Endothelial cell of umbilical vein (primary cell): ENCODE measurements around the gene SPRED3. TPM values are rescaled to one million over a fixed set of nuclear protein-coding genes. Genes with fewer than 3 reads are reported as not detected.

Experiments used
- BruUV-seq: library from RNA; stranded (reverse); fragments of 400-500 nt; replicated peaks from 2 replicates; lab custom pipeline; 2021; lab: Mats Ljungman, UMichigan
- CTCF ChIA-PET: fragments of 300-600, 350-600 bp; sonication (Branson Sonifier 250); formaldehyde crosslinking; loops from one replicate; lab custom pipeline; 2021; ENCODE audit warnings: antibody characterized with exemption, inconsistent platforms; lab: Charles Lee
- POLR2A ChIA-PET: fragments of 300-600, 350-600 bp; sonication (Branson Sonifier 250); formaldehyde crosslinking; loops from one replicate; lab custom pipeline; 2021; ENCODE audit warnings: antibody characterized with exemption, inconsistent platforms; lab: Charles Lee
- DNase-seq: peaks from one replicate; pipeline ENCODE4 v3.0.0-alpha.2; 2011; ENCODE audit warnings: low read depth, low spot score
- FAIRE-seq: peaks from 2 replicates; lab custom pipeline; 2011; peaks lifted over from hg19 to GRCh38; lab: Jason Lieb, UNC
- H2AFZ ChIP-seq: 2 replicates; pipeline ENCODE4 v1.6.0; 2012; ENCODE audit warnings: low read depth, low read length, control low read depth, inconsistent platforms
- H3K27ac ChIP-seq: 2 replicates; pipeline ENCODE4 v1.5.1; 2011; ENCODE audit warnings: low read depth, mild to moderate bottlenecking, control low read depth, low read length, moderate library complexity; ENCODE audit not compliant: insufficient read depth
- H3K27me3 ChIP-seq, 2 experiments: 2 replicates each; pipeline versions ENCODE4 v1.6.0 to v1.6.1; 2011; ENCODE audit warnings: low read length in 2 of 2, mixed read lengths in 1 of 2; ENCODE audit not compliant: control insufficient read depth in 2 of 2, insufficient read depth in 2 of 2
- H3K36me3 ChIP-seq, 2 experiments: 2 replicates in 1 of 2; 3 replicates in 1 of 2; pipeline ENCODE4 v1.5.1; 2011; ENCODE audit warnings: low read length in 2 of 2, mild to moderate bottlenecking in 1 of 2, moderate library complexity in 1 of 2; ENCODE audit not compliant: control insufficient read depth in 2 of 2, insufficient read depth in 2 of 2; ENCODE audit errors: extremely low read depth in 1 of 2
- H3K4me1 ChIP-seq: 3 replicates; pipeline ENCODE4 v1.5.1; 2011; ENCODE audit warnings: mild to moderate bottlenecking, low read length; ENCODE audit not compliant: control insufficient read depth, insufficient read depth; ENCODE audit errors: extremely low read depth
- H3K4me2 ChIP-seq: 2 replicates; pipeline ENCODE4 v1.6.1; 2011; ENCODE audit warnings: low read length, control low read depth, mixed read lengths; ENCODE audit not compliant: insufficient read depth
- H3K4me3 ChIP-seq, 3 experiments: fragments of 200-600 bp in 1 of 3; sonication (generic), shearing (Covaris generic) in 1 of 3; replicated peaks in 1 of 3; 2 replicates each; pipeline ENCODE4 v1.5.1; 2011 to 2016; ENCODE audit warnings: control low read depth in 3 of 3, low read length in 3 of 3, mild to moderate bottlenecking in 2 of 3, inconsistent platforms in 1 of 3, low read depth in 1 of 3, moderate library complexity in 1 of 3; ENCODE audit not compliant: insufficient read depth in 1 of 3
- H3K79me2 ChIP-seq: 2 replicates; pipeline ENCODE4 v1.6.0; 2012; ENCODE audit warnings: low read length, inconsistent platforms; ENCODE audit not compliant: control insufficient read depth, insufficient read depth
- H3K9ac ChIP-seq: replicated peaks from 2 replicates; pipeline ENCODE3; 2011; ENCODE audit warnings: low read length, control low read depth; ENCODE audit not compliant: insufficient read depth; ENCODE audit errors: extremely low read depth
- H3K9me1 ChIP-seq: replicated peaks from 3 replicates; pipeline ENCODE4 v1.6.0; 2011; ENCODE audit warnings: mild to moderate bottlenecking, low read length; ENCODE audit not compliant: control insufficient read depth, insufficient read depth; ENCODE audit errors: extremely low read depth
- H3K9me3 ChIP-seq: replicated peaks from 2 replicates; pipeline ENCODE4 v1.5.1; 2012; ENCODE audit warnings: low read length, inconsistent platforms; ENCODE audit not compliant: control insufficient read depth, insufficient read depth
- H4K20me1 ChIP-seq: replicated peaks from 2 replicates; pipeline ENCODE3; 2011; ENCODE audit warnings: mild to moderate bottlenecking, low read length; ENCODE audit not compliant: control insufficient read depth, insufficient read depth; ENCODE audit errors: extremely low read depth
- EZH2 ChIP-seq: IDR thresholded peaks from 2 replicates; pipeline ENCODE4 v1.6.1; 2012; ENCODE audit warnings: borderline replicate concordance, low read depth, mild to moderate bottlenecking, moderate library complexity, low read length, inconsistent platforms; ENCODE audit not compliant: severe bottlenecking
- FOS ChIP-seq: IDR thresholded peaks from 2 replicates; pipeline ENCODE4 v1.6.1; 2011; ENCODE audit warnings: mild to moderate bottlenecking, low read length, moderate library complexity, borderline replicate concordance; ENCODE audit not compliant: insufficient read depth
- GATA2 ChIP-seq: IDR thresholded peaks from 2 replicates; pipeline ENCODE4 v1.7.0; 2011; ENCODE audit warnings: low read depth, mild to moderate bottlenecking, moderate library complexity, mixed read lengths, low read length; ENCODE audit not compliant: insufficient read length, insufficient read depth
- JUN ChIP-seq: IDR thresholded peaks from 2 replicates; pipeline ENCODE4 v1.6.1; 2011; ENCODE audit warnings: borderline replicate concordance, low read depth; ENCODE audit not compliant: insufficient read length, insufficient read depth
- MYC ChIP-seq: IDR thresholded peaks from one replicate; pipeline ENCODE4 v1.6.1; 2011; ENCODE audit warnings: mild to moderate bottlenecking, low read depth, low read length
- POLR2A ChIP-seq: IDR thresholded peaks from 2 replicates; pipeline ENCODE4 v1.6.1; 2012; ENCODE audit warnings: low read depth, mild to moderate bottlenecking, control low read depth, low read length
- POLR2AphosphoS5 ChIP-seq: IDR thresholded peaks from 2 replicates; pipeline ENCODE4 v1.6.1; 2012; ENCODE audit warnings: low read depth, mild to moderate bottlenecking, control low read depth, low read length, moderate library complexity; ENCODE audit not compliant: insufficient read depth
- dilution Hi-C: fragments of 300-500 bp; cut with MboI; formaldehyde crosslinking; loops from one replicate; pipeline ENCODE4 v1.15.0; 2019; ENCODE audit warnings: low sequenced_read_pairs; ENCODE audit not compliant: extremely low pct_ligation_motif_present
- intact Hi-C: fragments of 100-400 bp; cut with micrococcal nuclease; formaldehyde crosslinking; loops from one replicate; pipeline ENCODE4 v1.10.0; 2022
- polyA plus RNA-seq, 4 experiments: library from polyadenylated mRNA; depleted of rRNA in 3 of 4; stranded (reverse) in 3 of 4; unstranded in 1 of 4; fragments of >200 nt; gene quantifications; 2 replicates each; pipeline versions ENCODE4 v1.2.1 to v1.2.3, GENCODE V29; 2011 to 2012; ENCODE audit warnings: missing spikeins in 1 of 4
- total RNA-seq: library from RNA; stranded (reverse); gene quantifications from 2 replicates; pipeline ENCODE4 v1.2.3, GENCODE V29; 2021
- TF ChIP-seq, protein P1 (sequence below), 2 donors: IDR thresholded peaks; 1 replicate in 1 of 2; 2 replicates in 1 of 2; pipeline ENCODE4 v1.5.1; 2011; ENCODE audit warnings: low read length in 2 of 2, mild to moderate bottlenecking in 2 of 2, moderate library complexity in 2 of 2, control low read depth in 1 of 2, inconsistent platforms in 1 of 2, low read depth in 1 of 2; ENCODE audit not compliant: insufficient read depth in 1 of 2; ENCODE audit errors: extremely low read depth in 1 of 2
- TF ChIP-seq, protein P2 (sequence below): IDR thresholded peaks from 2 replicates; pipeline ENCODE4 v1.6.1; 2011; ENCODE audit not compliant: insufficient read depth, insufficient read length

Gene SPRED3
- total and polyA plus RNA-seq, 2 donors (not counting 3 experiments of a cell fraction or from before 2014, with no cell fraction given): 5.7 to 15.7 TPM

- H3K27me3 ChIP-seq: no peaks in the 10 kb centered on the region
- no peaks in the 10 kb centered on the region for H3K9me3 ChIP-seq
- H3K27ac ChIP-seq: no peak overlapping the region
- H2AFZ ChIP-seq: peak overlapping the region; percentile 52
- H3K9ac ChIP-seq: no peak overlapping the region
- dilution Hi-C loops (no loop called here), intact Hi-C loops (no loop called here)
- H3K4me3 ChIP-seq: no peak overlapping the region
- no peaks in the 10 kb centered on the region for H3K79me2 ChIP-seq
- H3K9me1 ChIP-seq: no peaks in the 10 kb centered on the region
- no peak overlapping the region for H3K4me2 ChIP-seq
- no peak for TF ChIP-seq POLR2AphosphoS5
- no peak for TF ChIP-seq GATA2
- TF ChIP-seq EZH2: no peak
- no peak for TF ChIP-seq POLR2A
- TF ChIP-seq, protein P1, sequence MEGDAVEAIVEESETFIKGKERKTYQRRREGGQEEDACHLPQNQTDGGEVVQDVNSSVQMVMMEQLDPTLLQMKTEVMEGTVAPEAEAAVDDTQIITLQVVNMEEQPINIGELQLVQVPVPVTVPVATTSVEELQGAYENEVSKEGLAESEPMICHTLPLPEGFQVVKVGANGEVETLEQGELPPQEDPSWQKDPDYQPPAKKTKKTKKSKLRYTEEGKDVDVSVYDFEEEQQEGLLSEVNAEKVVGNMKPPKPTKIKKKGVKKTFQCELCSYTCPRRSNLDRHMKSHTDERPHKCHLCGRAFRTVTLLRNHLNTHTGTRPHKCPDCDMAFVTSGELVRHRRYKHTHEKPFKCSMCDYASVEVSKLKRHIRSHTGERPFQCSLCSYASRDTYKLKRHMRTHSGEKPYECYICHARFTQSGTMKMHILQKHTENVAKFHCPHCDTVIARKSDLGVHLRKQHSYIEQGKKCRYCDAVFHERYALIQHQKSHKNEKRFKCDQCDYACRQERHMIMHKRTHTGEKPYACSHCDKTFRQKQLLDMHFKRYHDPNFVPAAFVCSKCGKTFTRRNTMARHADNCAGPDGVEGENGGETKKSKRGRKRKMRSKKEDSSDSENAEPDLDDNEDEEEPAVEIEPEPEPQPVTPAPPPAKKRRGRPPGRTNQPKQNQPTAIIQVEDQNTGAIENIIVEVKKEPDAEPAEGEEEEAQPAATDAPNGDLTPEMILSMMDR (IDR thresholded peaks at IDR 0.05; ENCODE audit: extremely low read depth in 1 of 2, insufficient read depth in 1 of 2, low read depth in 1 of 2, low read length in 2 of 2): no peak
- TF ChIP-seq, protein P2, sequence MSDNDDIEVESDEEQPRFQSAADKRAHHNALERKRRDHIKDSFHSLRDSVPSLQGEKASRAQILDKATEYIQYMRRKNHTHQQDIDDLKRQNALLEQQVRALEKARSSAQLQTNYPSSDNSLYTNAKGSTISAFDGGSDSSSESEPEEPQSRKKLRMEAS: no peak
- no peak for TF ChIP-seq JUN
- no peak for TF ChIP-seq FOS
- no peak for TF ChIP-seq MYC
- no TSS peak for BruUV-seq
- CTCF ChIA-PET: no interaction called here
- DNase-seq (no peak), FAIRE-seq (no peak)
- POLR2A ChIA-PET: no interaction called here
- no peaks in the 10 kb centered on the region for H3K4me1 ChIP-seq
- no peaks in the 10 kb centered on the region for H4K20me1 ChIP-seq
- no peaks in the 10 kb centered on the region for H3K36me3 ChIP-seq
Measured at GRCh38 chr19:38417544-38418506, 29.3 kb downstream of the SPRED3 start.
